ENCODE results near the gene GCLC.

Gene GCLC

DNA sequence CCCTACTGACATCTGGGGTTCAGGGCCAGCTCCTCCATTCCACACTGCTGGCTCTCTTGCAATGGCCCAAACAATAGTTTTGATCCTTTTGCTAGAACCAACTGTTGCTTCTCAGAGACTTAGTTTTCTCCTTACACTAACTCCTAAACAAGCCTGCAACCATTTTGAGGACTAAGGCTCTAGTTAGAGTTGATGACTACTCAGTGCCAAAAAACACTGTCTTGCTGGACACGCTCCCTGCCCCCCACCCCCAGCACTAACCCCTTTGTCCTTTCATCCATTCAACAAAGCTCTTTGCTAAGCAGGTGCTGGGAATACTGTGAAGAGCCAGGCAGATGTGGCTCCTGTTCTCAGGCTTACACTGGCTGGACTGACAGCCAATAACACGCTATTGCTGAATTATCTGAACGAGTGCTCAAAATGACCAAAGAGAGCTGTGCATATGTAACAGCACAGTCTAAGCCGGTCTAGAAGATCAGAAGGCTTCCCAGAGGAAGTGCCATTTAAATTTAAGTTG, 17.6 kb downstream of the GCLC start:
- H3K4me3 ChIP-seq (ENCODE audit: low read length): no peak overlapping the region
- peaks cover 8% of the 10 kb centered on the region; the same call in 1 of the 2 replicates for H3K4me1 ChIP-seq (ENCODE audit: control insufficient read depth, insufficient read depth, low read length)
- H3K36me3 ChIP-seq (ENCODE audit: control insufficient read depth, insufficient read depth, low read length): no peaks in the 10 kb centered on the region
- H3K9me3 ChIP-seq (ENCODE audit: control insufficient read depth, insufficient read depth, low read length): no peaks in the 10 kb centered on the region
- no peak for DNase-seq (ENCODE audit: low read depth, low spot score)
- no CpG with 5 or more reads among the region's 4 CpGs for WGBS (ENCODE audit: insufficient coverage, insufficient read length)
- no peak overlapping the region for H3K27ac ChIP-seq (ENCODE audit: low read length)
- no peaks in the 10 kb centered on the region for H3K27me3 ChIP-seq (ENCODE audit: control insufficient read depth, insufficient read depth, low read length)

DNA sequence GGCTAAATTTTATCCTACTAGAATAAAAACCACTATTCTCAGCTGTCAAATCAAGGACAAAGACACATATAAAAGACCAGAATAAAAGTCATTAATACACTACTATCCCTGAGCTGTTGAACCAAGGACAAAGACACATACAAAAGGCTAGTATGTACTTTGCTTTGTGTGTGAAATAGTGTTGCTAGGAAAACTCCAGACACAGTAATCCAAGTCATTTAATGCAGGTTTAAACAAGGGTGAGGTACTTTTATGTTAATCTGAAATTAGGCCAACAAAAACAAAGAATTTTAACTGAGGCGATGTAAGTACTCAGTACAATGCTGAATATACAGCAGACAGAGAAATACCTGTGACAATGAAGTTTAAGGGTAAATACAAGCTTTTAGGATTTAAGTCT, 18.9 kb downstream of the GCLC start:
- WGBS (ENCODE audit: insufficient coverage, insufficient read length): no CpG with 5 or more reads among the region's 1 CpG
- Histone ChIP-seq H3K4me1 (ENCODE audit: control insufficient read depth, insufficient read depth, low read length) (peaks cover 6% of the 10 kb centered on the region; the same call in 1 of the 2 replicates), H3K36me3 (ENCODE audit: control insufficient read depth, insufficient read depth, low read length) (no peaks in the 10 kb centered on the region), H3K27ac (ENCODE audit: low read length) (no peak overlapping the region), H3K27me3 (ENCODE audit: control insufficient read depth, insufficient read depth, low read length) (no peaks in the 10 kb centered on the region), H3K9me3 (ENCODE audit: control insufficient read depth, insufficient read depth, low read length) (no peaks in the 10 kb centered on the region), H3K4me3 (ENCODE audit: low read length) (no peak overlapping the region)
- DNase-seq (ENCODE audit: low read depth, low spot score): no peak

DNA sequence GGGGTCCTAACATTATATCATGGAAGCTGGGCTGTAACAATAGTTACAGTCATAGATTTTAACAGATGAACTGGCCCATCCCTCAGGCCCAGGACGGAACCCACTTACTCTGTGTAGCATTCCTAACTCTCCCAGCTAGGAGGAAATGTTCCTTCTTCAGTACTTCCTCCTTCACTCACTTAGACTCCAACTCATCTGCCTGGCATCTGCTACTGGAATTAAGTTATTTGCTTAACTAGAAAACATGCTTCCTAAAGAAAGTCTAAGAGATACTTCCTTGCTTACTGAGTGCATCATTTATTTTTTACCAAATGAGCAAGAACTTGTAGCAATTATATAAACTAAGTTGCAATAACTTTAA, 20.5 kb downstream of the GCLC start:
- WGBS (ENCODE audit: insufficient coverage, insufficient read length): no CpG with 5 or more reads among the region's 1 CpG
- H3K4me1 ChIP-seq (ENCODE audit: control insufficient read depth, insufficient read depth, low read length): peaks cover 3% of the 10 kb centered on the region; the same call in 1 of the 2 replicates
- no peak for DNase-seq (ENCODE audit: low read depth, low spot score)
- H3K9me3 ChIP-seq (ENCODE audit: control insufficient read depth, insufficient read depth, low read length): no peaks in the 10 kb centered on the region
- H3K36me3 ChIP-seq (ENCODE audit: control insufficient read depth, insufficient read depth, low read length): peaks cover 3% of the 10 kb centered on the region; the same call in 1 of the 2 replicates
- H3K27ac ChIP-seq (ENCODE audit: low read length): no peak overlapping the region
- H3K27me3 ChIP-seq (ENCODE audit: control insufficient read depth, insufficient read depth, low read length): no peaks in the 10 kb centered on the region
- no peak overlapping the region for H3K4me3 ChIP-seq (ENCODE audit: low read length)

DNA sequence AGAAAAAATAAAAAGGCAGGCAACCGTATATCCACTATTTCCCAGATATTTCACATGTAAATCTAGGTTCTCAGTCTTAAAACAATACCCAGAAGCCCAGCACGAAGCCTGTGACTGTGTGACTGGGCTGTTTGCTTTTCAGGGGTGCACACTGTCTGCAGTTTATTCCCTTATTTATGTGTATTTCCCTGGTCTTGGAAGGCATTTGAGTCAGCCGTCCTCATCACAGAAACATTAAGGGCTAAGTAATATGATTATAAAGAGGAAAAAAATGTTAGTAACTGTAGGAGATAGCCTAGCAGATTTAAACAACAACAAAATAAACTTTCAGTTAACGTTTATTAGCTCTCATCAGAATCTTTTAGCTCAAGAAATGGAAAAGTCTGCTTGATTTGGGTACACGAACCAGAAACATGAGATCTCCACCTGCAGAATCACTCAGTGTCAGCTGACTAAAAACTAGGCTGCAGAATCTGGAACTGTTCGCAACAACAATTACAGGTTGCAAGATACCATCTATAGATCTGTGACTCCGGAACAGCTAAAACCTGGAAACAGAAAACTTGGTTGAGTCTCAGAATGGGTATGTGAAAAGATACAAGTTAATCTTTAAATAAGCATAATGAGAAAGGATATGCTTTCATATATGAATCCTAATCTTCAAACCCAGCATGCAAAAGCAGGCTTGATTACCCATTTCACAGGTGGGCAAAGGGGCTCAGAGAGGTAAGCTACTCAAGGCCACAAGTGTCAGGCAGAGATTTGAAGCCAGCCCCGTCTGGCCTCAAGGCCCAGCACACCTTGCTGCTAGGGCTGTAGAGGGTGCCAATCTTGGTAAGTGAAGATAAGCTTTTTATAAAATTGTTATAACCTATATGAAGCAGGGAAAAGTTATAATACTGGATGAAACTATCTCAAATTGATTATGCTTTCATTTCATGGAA, 21.1 kb downstream of the GCLC start:
- no CpG with 5 or more reads among the region's 8 CpGs for WGBS (ENCODE audit: insufficient coverage, insufficient read length)
- DNase-seq (ENCODE audit: low read depth, low spot score): no peak
- Histone ChIP-seq H3K27ac (ENCODE audit: low read length) (no peak overlapping the region), H3K4me3 (ENCODE audit: low read length) (no peak overlapping the region), H3K4me1 (ENCODE audit: control insufficient read depth, insufficient read depth, low read length) (peaks cover 3% of the 10 kb centered on the region; the same call in 1 of the 2 replicates), H3K27me3 (ENCODE audit: control insufficient read depth, insufficient read depth, low read length) (no peaks in the 10 kb centered on the region), H3K36me3 (ENCODE audit: control insufficient read depth, insufficient read depth, low read length) (peaks cover 4% of the 10 kb centered on the region; the same call in 1 of the 2 replicates), H3K9me3 (ENCODE audit: control insufficient read depth, insufficient read depth, low read length) (no peaks in the 10 kb centered on the region)

GRCh38 chr6:53520320-53520928, 24.5 kb downstream of the GCLC start:
- H3K36me3 ChIP-seq (ENCODE audit: control insufficient read depth, insufficient read depth, low read length): peaks cover 4% of the 10 kb centered on the region; the same call in 1 of the 2 replicates
- no peaks in the 10 kb centered on the region for H3K9me3 ChIP-seq (ENCODE audit: control insufficient read depth, insufficient read depth, low read length)
- WGBS (ENCODE audit: insufficient coverage, insufficient read length): no CpG with 5 or more reads among the region's 14 CpGs
- H3K27ac ChIP-seq (ENCODE audit: low read length): no peak overlapping the region
- H3K4me3 ChIP-seq (ENCODE audit: low read length): no peak overlapping the region
- H3K4me1 ChIP-seq (ENCODE audit: control insufficient read depth, insufficient read depth, low read length): no peaks in the 10 kb centered on the region
- DNase-seq (ENCODE audit: low read depth, low spot score): no peak
- H3K27me3 ChIP-seq (ENCODE audit: control insufficient read depth, insufficient read depth, low read length): no peaks in the 10 kb centered on the region

DNA sequence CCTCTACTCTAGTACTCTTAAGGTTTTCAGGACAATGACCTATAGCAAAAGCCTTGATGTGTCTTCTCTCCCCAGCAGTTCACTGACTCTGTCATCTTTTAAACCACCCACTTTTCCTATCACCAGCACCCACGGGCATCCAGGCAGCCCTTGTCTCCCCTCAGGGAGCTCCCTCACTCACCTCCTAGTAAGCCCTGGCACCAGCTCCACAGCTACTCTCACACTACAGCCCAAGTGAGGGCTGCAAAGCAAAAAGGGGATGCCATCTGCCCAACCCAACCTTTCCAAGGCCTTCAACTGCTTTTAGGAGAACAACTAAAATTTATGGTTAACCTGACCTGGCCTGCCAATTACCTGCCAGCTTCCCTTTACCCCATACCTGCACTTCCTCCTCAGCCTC, 26.0 kb downstream of the GCLC start:
- no peak overlapping the region for H3K27ac ChIP-seq (ENCODE audit: low read length)
- H3K4me1 ChIP-seq (ENCODE audit: control insufficient read depth, insufficient read depth, low read length): no peaks in the 10 kb centered on the region
- H3K36me3 ChIP-seq (ENCODE audit: control insufficient read depth, insufficient read depth, low read length): peaks cover 8% of the 10 kb centered on the region; the same call in 1 of the 2 replicates
- H3K4me3 ChIP-seq (ENCODE audit: low read length): no peak overlapping the region
- H3K9me3 ChIP-seq (ENCODE audit: control insufficient read depth, insufficient read depth, low read length): no peaks in the 10 kb centered on the region
- no peaks in the 10 kb centered on the region for H3K27me3 ChIP-seq (ENCODE audit: control insufficient read depth, insufficient read depth, low read length)
- DNase-seq (ENCODE audit: low read depth, low spot score): no peak
- no CpG with 5 or more reads among the region's 1 CpG for whole genome bisulfite sequencing (ENCODE audit: insufficient coverage, insufficient read length)

- no CpG with 5 or more reads among the region's 2 CpGs for WGBS (ENCODE audit: insufficient coverage, insufficient read length)
- peaks cover 8% of the 10 kb centered on the region; the same call in 1 of the 2 replicates for H3K36me3 ChIP-seq (ENCODE audit: control insufficient read depth, insufficient read depth, low read length)
- H3K9me3 ChIP-seq (ENCODE audit: control insufficient read depth, insufficient read depth, low read length): no peaks in the 10 kb centered on the region
Measured at GRCh38 chr6:53517021-53517420, 27.9 kb downstream of the GCLC start.

GRCh38 chr6:53514677-53515076, 30.2 kb downstream of the GCLC start:
- Histone ChIP-seq H3K4me3 (ENCODE audit: low read length) (no peak overlapping the region), H3K27ac (ENCODE audit: low read length) (no peak overlapping the region), H3K9me3 (ENCODE audit: control insufficient read depth, insufficient read depth, low read length) (no peaks in the 10 kb centered on the region), H3K36me3 (ENCODE audit: control insufficient read depth, insufficient read depth, low read length) (peaks cover 6% of the 10 kb centered on the region; the same call in 1 of the 2 replicates), H3K4me1 (ENCODE audit: control insufficient read depth, insufficient read depth, low read length) (no peaks in the 10 kb centered on the region), H3K27me3 (ENCODE audit: control insufficient read depth, insufficient read depth, low read length) (no peaks in the 10 kb centered on the region)
- no peak for DNase-seq (ENCODE audit: low read depth, low spot score)
- no CpG with 5 or more reads among the region's 3 CpGs for WGBS (ENCODE audit: insufficient coverage, insufficient read length)

More at GRCh38 chr6:53517021-53517420, 27.9 kb downstream of the GCLC start:
- H3K27ac ChIP-seq (ENCODE audit: low read length): no peak overlapping the region
- no peak for DNase-seq (ENCODE audit: low read depth, low spot score)
- no peak overlapping the region for H3K4me3 ChIP-seq (ENCODE audit: low read length)
- H3K4me1 ChIP-seq (ENCODE audit: control insufficient read depth, insufficient read depth, low read length): no peaks in the 10 kb centered on the region
- no peaks in the 10 kb centered on the region for H3K27me3 ChIP-seq (ENCODE audit: control insufficient read depth, insufficient read depth, low read length)

GRCh38 chr6:53513519-53513966, 31.4 kb downstream of the GCLC start:
- Histone ChIP-seq H3K36me3 (ENCODE audit: control insufficient read depth, insufficient read depth, low read length) (peaks cover 4% of the 10 kb centered on the region; the same call in 1 of the 2 replicates), H3K27ac (ENCODE audit: low read length) (no peak overlapping the region), H3K4me3 (ENCODE audit: low read length) (no peak overlapping the region), H3K9me3 (ENCODE audit: control insufficient read depth, insufficient read depth, low read length) (no peaks in the 10 kb centered on the region), H3K4me1 (ENCODE audit: control insufficient read depth, insufficient read depth, low read length) (no peaks in the 10 kb centered on the region), H3K27me3 (ENCODE audit: control insufficient read depth, insufficient read depth, low read length) (no peaks in the 10 kb centered on the region)
- no CpG with 5 or more reads among the region's 2 CpGs for WGBS (ENCODE audit: insufficient coverage, insufficient read length)
- no peak for DNase-seq (ENCODE audit: low read depth, low spot score)

DNA sequence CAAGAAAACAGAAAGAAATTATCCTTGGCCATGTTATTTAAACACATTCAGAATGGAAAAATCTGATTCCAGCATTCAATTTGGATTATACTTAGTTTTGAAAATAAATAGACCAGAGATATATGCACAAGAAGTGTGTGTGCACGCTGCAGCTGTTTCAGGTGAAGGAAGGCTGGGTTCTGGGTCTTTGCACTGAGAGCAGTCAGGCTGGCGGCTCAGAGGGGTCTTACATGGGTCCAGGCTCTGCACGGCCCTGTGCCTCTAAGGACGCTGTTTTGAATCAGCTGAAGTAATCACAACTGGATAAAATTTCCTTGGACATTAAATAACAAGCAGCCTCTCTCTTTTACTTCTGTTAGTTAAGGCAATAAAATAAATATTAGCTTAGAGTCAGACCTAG, 31.8 kb downstream of the GCLC start:
- Histone ChIP-seq H3K27ac (ENCODE audit: low read length) (no peak overlapping the region), H3K4me1 (ENCODE audit: control insufficient read depth, insufficient read depth, low read length) (no peaks in the 10 kb centered on the region), H3K4me3 (ENCODE audit: low read length) (no peak overlapping the region), H3K9me3 (ENCODE audit: control insufficient read depth, insufficient read depth, low read length) (no peaks in the 10 kb centered on the region), H3K27me3 (ENCODE audit: control insufficient read depth, insufficient read depth, low read length) (no peaks in the 10 kb centered on the region), H3K36me3 (ENCODE audit: control insufficient read depth, insufficient read depth, low read length) (peaks cover 4% of the 10 kb centered on the region; the same call in 1 of the 2 replicates)
- no peak for DNase-seq (ENCODE audit: low read depth, low spot score)
- no CpG with 5 or more reads among the region's 4 CpGs for WGBS (ENCODE audit: insufficient coverage, insufficient read length)
